H9 (cell line): ENCODE results near the gene ARHGEF17. TPM values are rescaled to one million over a fixed set of nuclear protein-coding genes. Genes with fewer than 3 reads are reported as not detected.

Source experiments
- DNase-seq: peaks from one replicate; pipeline ENCODE4 v3.0.0-alpha.2; 2017
- H2AFZ ChIP-seq: one replicate; pipeline ENCODE4 v1.6.1; 2013; ENCODE audit warnings: mild to moderate bottlenecking, low read length, control low read depth, moderate library complexity
- H2AK5ac ChIP-seq: 2 replicates; pipeline ENCODE4 v1.6.1; 2013; ENCODE audit warnings: low read length, control low read depth, mixed read lengths; ENCODE audit not compliant: insufficient read length
- H2BK120ac ChIP-seq: one replicate; pipeline ENCODE4 v1.6.1; 2013; ENCODE audit warnings: low read depth, mild to moderate bottlenecking, low read length, control low read depth, inconsistent platforms; ENCODE audit not compliant: poor library complexity, severe bottlenecking
- H2BK12ac ChIP-seq: 2 replicates; pipeline ENCODE4 v1.6.1; 2013; ENCODE audit warnings: low read length, control low read depth, mixed read lengths, low read depth; ENCODE audit not compliant: insufficient read length
- H2BK15ac ChIP-seq: 2 replicates; pipeline ENCODE4 v1.6.1; 2013; ENCODE audit warnings: low read depth, low read length, control low read depth
- H2BK20ac ChIP-seq: one replicate; pipeline ENCODE4 v1.6.1; 2013; ENCODE audit warnings: low read depth, mild to moderate bottlenecking, low read length, control low read depth, inconsistent platforms; ENCODE audit not compliant: poor library complexity, severe bottlenecking
- H2BK5ac ChIP-seq: 2 replicates; pipeline ENCODE4 v1.6.1; 2013; ENCODE audit warnings: low read length, control low read depth, mixed read lengths; ENCODE audit not compliant: insufficient read length
- H3K14ac ChIP-seq: 2 replicates; pipeline ENCODE4 v1.6.1; 2013; ENCODE audit warnings: low read length, control low read depth; ENCODE audit not compliant: insufficient read depth
- H3K18ac ChIP-seq: 2 replicates; pipeline ENCODE4 v1.6.1; 2013; ENCODE audit warnings: low read depth, mild to moderate bottlenecking, mixed read lengths, low read length, control low read depth; ENCODE audit not compliant: insufficient read length
- H3K23ac ChIP-seq: 2 replicates; pipeline ENCODE4 v1.6.1; 2013; ENCODE audit warnings: low read length, control low read depth, mixed read lengths, low read depth; ENCODE audit not compliant: insufficient read length
- H3K23me2 ChIP-seq: 2 replicates; pipeline ENCODE4 v1.6.1; 2013; ENCODE audit warnings: low read depth, mild to moderate bottlenecking, mixed read lengths, low read length, control low read depth; ENCODE audit not compliant: insufficient read length, poor library complexity, severe bottlenecking
- H3K27ac ChIP-seq: 2 replicates; pipeline ENCODE4 v1.5.1; 2013; ENCODE audit warnings: low read length, control low read depth, mixed read lengths, low read depth; ENCODE audit not compliant: insufficient read length
- H3K27me3 ChIP-seq: 2 replicates; pipeline ENCODE4 v1.6.1; 2013; ENCODE audit warnings: low read length, control low read depth, inconsistent platforms; ENCODE audit not compliant: insufficient read depth
- H3K4ac ChIP-seq: 2 replicates; pipeline ENCODE4 v1.6.1; 2013; ENCODE audit warnings: low read depth, mild to moderate bottlenecking, control low read depth, inconsistent platforms, low read length, moderate library complexity
- H3K4me1 ChIP-seq: 2 replicates; pipeline ENCODE4 v1.6.1; 2013; ENCODE audit warnings: low read length, control low read depth, inconsistent platforms; ENCODE audit not compliant: insufficient read depth
- H3K4me2 ChIP-seq: 2 replicates; pipeline ENCODE4 v1.6.1; 2013; ENCODE audit warnings: low read length, control low read depth, mixed read lengths; ENCODE audit not compliant: insufficient read length, insufficient read depth
- H3K56ac ChIP-seq: 2 replicates; pipeline ENCODE4 v1.6.1; 2013; ENCODE audit warnings: low read depth, mild to moderate bottlenecking, mixed read lengths, low read length, control low read depth; ENCODE audit not compliant: insufficient read length
- H3K79me1 ChIP-seq: 2 replicates; pipeline ENCODE4 v1.6.1; 2013; ENCODE audit warnings: low read depth, mild to moderate bottlenecking, moderate library complexity, low read length, control low read depth, inconsistent platforms; ENCODE audit not compliant: insufficient read depth, poor library complexity, severe bottlenecking
- H3K79me2 ChIP-seq: 2 replicates; pipeline ENCODE4 v1.6.1; 2013; ENCODE audit warnings: low read length, control low read depth, inconsistent platforms; ENCODE audit not compliant: insufficient read depth
- H3K9ac ChIP-seq: 2 replicates; pipeline ENCODE4 v1.6.1; 2013; ENCODE audit warnings: low read length, control low read depth, mixed read lengths; ENCODE audit not compliant: insufficient read length; ENCODE audit errors: extremely low read depth
- H3K9me3 ChIP-seq: one replicate; pipeline ENCODE4 v1.6.1; 2013; ENCODE audit warnings: low read depth, low read length, inconsistent platforms; ENCODE audit not compliant: control insufficient read depth
- H3T11ph ChIP-seq: one replicate; pipeline ENCODE4 v1.6.1; 2013; ENCODE audit warnings: mild to moderate bottlenecking, low read length, control low read depth, inconsistent platforms
- H4K20me1 ChIP-seq: one replicate; pipeline ENCODE4 v1.6.1; 2013; ENCODE audit not compliant: control insufficient read depth, insufficient read length, insufficient read depth
- H4K5ac ChIP-seq: 2 replicates; pipeline ENCODE4 v1.6.1; 2013; ENCODE audit warnings: low read depth, mild to moderate bottlenecking, mixed read lengths, low read length, control low read depth; ENCODE audit not compliant: insufficient read length
- H4K8ac ChIP-seq: replicated peaks from 2 replicates; pipeline ENCODE4 v1.6.1; 2013; ENCODE audit warnings: low read length, control low read depth, mixed read lengths, low read depth; ENCODE audit not compliant: insufficient read length
- H4K91ac ChIP-seq: 2 replicates; pipeline ENCODE4 v1.6.1; 2013; ENCODE audit warnings: low read depth, mild to moderate bottlenecking, moderate library complexity, mixed read lengths, low read length, control low read depth; ENCODE audit not compliant: insufficient read length
- H3K27ac Mint-ChIP-seq, 3 experiments: 2 replicates in 2 of 3; 3 replicates in 1 of 3; pipeline ENCODE4 v1.8.0; 2020 to 2021; ENCODE audit warnings: mixed read lengths in 3 of 3, mild to moderate bottlenecking in 1 of 3, moderate library complexity in 1 of 3
- H3K27me3 Mint-ChIP-seq: 2 replicates; pipeline ENCODE4 v1.8.0; 2021; ENCODE audit warnings: low read depth, mild to moderate bottlenecking, moderate library complexity, mixed read lengths
- H3K36me3 Mint-ChIP-seq, 3 experiments: 2 replicates in 2 of 3; 3 replicates in 1 of 3; pipeline ENCODE4 v1.8.0; 2020 to 2021; ENCODE audit warnings: low read depth in 3 of 3, mixed read lengths in 3 of 3; ENCODE audit not compliant: insufficient read depth in 1 of 3
- H3K4me1 Mint-ChIP-seq, 2 experiments: 2 replicates each; pipeline ENCODE4 v1.8.0; 2020; ENCODE audit warnings: mixed read lengths in 2 of 2
- H3K4me3 Mint-ChIP-seq, 2 experiments: 2 replicates in 1 of 2; 3 replicates in 1 of 2; pipeline ENCODE4 v1.8.0; 2020 to 2021; ENCODE audit warnings: mild to moderate bottlenecking in 2 of 2, mixed read lengths in 2 of 2, moderate library complexity in 1 of 2
- H3K9me3 Mint-ChIP-seq, 2 experiments: 2 replicates in 1 of 2; 3 replicates in 1 of 2; pipeline ENCODE4 v1.8.0; 2020; ENCODE audit warnings: mild to moderate bottlenecking in 2 of 2, mixed read lengths in 2 of 2, moderate library complexity in 1 of 2
- WGBS: extraction: QIAGEN DNeasy Blood & Tissue Kit; methylation state at CpG from one replicate; pipeline ENCODE4 v1.1.7; 2013; ENCODE audit warnings: missing lambda C conversion rate, low lambda C conversion rate, mixed read lengths; ENCODE audit not compliant: insufficient read length; ENCODE audit errors: extremely low coverage; 5-methylcytosine and 5-hydroxymethylcytosine counted together
- total RNA-seq: library from RNA; stranded (reverse); gene quantifications from 2 replicates; pipeline ENCODE4 v1.2.1, GENCODE V29; 2021
- TF ChIP-seq, protein P1 (sequence below): fragments of 200-600 bp; sonication (generic); conservative IDR thresholded peaks from 3 replicates; pipeline ENCODE4 v1.8.0; 2021; ENCODE audit warnings: antibody characterized with exemption, mild to moderate bottlenecking

The ARHGEF17 gene
- total RNA-seq, 1 experiment from 2014 or later: 7.4 TPM

DNA sequence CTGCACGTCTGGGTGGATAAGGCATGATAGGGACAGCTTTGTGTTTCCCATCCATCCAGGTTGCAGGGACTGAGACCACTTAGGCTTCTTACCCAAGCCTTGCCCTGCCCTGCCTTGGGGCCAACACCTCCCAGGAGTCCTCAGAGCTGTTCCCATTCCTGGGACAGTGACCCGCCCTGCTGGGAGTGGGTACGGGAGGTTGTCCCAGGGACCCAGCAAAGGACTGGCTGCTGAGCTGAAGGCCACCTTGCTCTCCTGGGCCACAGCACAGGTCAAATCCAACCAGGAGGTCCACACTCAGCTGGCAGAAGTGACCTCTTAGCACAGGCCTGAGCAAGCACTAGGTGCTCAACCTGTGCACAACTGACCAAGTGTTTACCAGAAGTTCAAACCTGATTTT, 16.9 kb upstream of the ARHGEF17 start:
- H2BK15ac ChIP-seq: no peak overlapping the region
- H3K4me3 Mint-ChIP-seq: no peak overlapping the region
- H3K27ac ChIP-seq: no peak overlapping the region
- no peak overlapping the region for H3K9ac ChIP-seq
- no peaks in the 10 kb centered on the region for H3K23me2 ChIP-seq
- no peaks in the 10 kb centered on the region for H4K20me1 ChIP-seq
- no peaks in the 10 kb centered on the region for H3K79me2 ChIP-seq
- no peaks in the 10 kb centered on the region for H3K9me3 Mint-ChIP-seq
- H2BK20ac ChIP-seq: no peak overlapping the region
- no peak overlapping the region for H2BK12ac ChIP-seq
- H3K9me3 ChIP-seq: no peaks in the 10 kb centered on the region
- no peak for DNase-seq
- no peak overlapping the region for H3K56ac ChIP-seq
- H2BK120ac ChIP-seq: no peak overlapping the region
- TF ChIP-seq, protein P1, sequence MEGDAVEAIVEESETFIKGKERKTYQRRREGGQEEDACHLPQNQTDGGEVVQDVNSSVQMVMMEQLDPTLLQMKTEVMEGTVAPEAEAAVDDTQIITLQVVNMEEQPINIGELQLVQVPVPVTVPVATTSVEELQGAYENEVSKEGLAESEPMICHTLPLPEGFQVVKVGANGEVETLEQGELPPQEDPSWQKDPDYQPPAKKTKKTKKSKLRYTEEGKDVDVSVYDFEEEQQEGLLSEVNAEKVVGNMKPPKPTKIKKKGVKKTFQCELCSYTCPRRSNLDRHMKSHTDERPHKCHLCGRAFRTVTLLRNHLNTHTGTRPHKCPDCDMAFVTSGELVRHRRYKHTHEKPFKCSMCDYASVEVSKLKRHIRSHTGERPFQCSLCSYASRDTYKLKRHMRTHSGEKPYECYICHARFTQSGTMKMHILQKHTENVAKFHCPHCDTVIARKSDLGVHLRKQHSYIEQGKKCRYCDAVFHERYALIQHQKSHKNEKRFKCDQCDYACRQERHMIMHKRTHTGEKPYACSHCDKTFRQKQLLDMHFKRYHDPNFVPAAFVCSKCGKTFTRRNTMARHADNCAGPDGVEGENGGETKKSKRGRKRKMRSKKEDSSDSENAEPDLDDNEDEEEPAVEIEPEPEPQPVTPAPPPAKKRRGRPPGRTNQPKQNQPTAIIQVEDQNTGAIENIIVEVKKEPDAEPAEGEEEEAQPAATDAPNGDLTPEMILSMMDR: no peak
- no peak overlapping the region for H4K5ac ChIP-seq
- H3K4ac ChIP-seq: no peak overlapping the region
- peaks cover 13 to 18% of the 10 kb centered on the region in 2 experiments for H3K4me1 Mint-ChIP-seq
- no peak overlapping the region for H2BK5ac ChIP-seq
- H3K79me1 ChIP-seq: no peaks in the 10 kb centered on the region
- no peak overlapping the region for H3T11ph ChIP-seq
- no peak overlapping the region for H3K23ac ChIP-seq
- H3K4me1 ChIP-seq: no peaks in the 10 kb centered on the region
- no peak overlapping the region for H4K91ac ChIP-seq
- H3K4me2 ChIP-seq: no peak overlapping the region
- H3K27ac Mint-ChIP-seq: no peak overlapping the region
- no peak overlapping the region for H4K8ac ChIP-seq
- no peak overlapping the region for H2AK5ac ChIP-seq
- no peak overlapping the region for H2AFZ ChIP-seq
- no peak overlapping the region for H3K14ac ChIP-seq
- WGBS: no CpG with 5 or more reads among the region's 3 CpGs
- no peak overlapping the region for H3K18ac ChIP-seq
- no peaks in the 10 kb centered on the region for H3K36me3 Mint-ChIP-seq
- H3K27me3 Mint-ChIP-seq: peaks cover 64% of the 10 kb centered on the region
- no peaks in the 10 kb centered on the region; the same call in 1 of the 2 replicates for H3K27me3 ChIP-seq
